HG03064 (cell line): ENCODE data around the gene RASGRP1.

Experiments used
- ATAC-seq: cut with Tn5 transposase; IDR thresholded peaks from one replicate; pipeline ENCODE4 v1.9.1; 2021; ENCODE audit warnings: low read depth; ENCODE audit not compliant: unreplicated experiment

The RASGRP1 gene

DNA sequence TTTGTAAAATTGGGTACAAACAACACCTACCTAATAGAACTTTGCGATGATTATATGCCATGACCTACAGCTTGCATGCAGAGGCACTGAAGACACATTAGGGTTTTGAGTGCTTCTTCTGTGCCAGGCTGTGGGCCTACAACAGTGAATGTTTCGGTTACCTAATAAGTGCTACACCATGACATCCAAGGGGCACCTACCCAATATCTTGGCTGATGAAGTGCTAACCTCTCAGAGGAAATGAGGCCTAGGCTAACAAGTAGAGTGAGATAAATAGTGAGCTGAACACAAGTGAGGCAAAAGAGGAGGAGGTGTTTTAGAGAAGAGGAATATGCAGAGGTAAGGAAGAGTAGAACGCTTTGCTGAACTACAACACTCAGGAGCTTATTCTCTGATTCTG, 12.2 kb upstream of the RASGRP1 start:
- no peak for ATAC-seq

DNA sequence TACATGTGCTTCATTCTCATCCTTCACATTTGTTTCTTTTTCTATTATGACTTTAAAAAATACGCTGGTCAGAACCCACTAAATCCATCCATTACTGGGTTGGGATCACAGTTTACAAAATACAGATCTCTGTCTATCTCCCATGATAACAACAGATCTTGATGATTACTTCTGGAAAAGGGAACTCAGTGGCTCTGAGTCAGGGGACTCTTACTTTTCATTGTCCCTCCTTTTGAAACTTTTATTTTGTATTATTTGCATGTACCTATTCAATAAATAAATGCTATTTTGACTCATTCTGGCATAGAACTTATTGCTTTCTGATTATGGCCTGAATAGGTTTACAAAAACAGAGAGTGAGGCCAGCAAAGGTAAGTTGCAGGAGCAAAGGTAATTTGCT, 11.6 kb upstream of the RASGRP1 start:
- ATAC-seq = no peak

DNA sequence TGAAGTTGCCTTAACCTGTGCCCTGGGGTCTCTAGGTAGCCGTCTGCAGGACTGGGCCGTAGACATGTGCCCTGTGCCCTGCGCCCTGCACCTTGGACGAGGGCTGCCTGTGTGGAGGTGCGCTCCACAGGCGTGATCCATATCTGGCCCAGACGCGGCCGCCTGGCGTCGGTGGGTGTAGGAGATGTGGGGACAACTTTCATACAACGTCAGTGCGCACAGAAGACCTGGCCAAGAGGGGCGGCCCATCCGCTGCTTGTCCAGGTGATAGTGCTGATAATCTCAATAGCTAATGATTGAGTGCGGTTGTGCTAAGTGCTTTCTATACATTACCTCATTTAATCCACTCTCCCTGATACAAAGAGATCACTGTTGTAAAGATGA, 665 bp upstream of the RASGRP1 start:
- no peak for ATAC-seq

DNA sequence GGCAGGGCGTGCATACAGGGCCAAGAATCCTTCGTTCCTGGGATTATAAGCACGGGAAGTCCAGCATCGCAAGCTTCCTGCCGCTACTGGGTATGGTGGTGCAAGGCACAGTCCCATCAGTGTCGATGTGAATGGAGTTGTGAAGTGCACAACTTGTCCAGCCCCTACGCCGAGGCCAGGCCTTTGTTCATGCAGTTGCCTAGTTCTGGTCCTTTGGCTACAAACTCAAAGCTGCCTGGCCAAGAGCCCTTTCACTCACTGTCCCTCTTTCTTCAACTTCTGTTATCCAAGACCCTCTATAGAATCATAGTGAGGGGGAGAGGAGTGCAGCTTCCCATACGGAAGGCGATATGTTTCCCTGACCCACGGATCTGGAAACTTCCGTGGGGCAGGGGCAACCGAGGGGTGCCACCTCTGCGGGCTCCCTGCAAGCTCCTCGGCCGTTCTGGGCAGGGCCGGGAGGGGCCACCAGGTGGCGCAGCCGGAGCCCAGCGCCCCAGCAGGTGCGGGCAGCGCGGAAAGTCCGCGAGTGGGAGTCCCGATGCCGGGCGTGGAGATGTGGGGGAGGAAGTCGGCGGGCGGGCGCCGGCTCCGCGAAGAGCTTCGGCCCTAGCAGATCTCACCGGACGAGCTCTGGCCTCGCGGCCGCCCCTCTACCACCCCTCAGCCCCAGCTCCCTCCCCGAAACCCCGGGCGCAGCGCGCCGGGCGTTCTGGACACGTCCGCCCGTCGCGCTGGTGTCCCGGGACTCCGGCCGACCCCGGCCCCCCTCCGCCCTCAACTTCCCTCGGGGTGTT, 693 bp downstream of the RASGRP1 start:
- peak; percentile 58 for ATAC-seq

DNA sequence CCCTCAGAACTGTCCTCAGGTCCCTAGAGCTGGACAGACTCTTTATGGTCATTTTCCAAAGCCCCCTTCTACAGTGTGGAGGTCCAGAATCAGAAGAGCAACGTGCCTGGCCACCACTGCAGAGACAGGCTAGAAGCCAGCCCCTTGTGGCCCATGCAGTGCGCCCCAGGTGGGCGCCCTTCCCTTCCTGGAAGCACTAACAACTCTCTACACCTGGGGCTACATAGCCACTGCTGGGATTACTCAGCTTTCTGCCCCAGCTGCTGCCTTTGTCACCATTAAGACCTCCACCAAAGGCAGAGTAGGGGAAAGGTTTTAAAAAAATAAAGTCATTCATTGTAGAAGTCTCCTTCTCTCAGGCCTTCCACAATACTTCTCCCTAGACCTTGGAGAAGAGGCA, 2.3 kb downstream of the RASGRP1 start:
- no peak for ATAC-seq

DNA sequence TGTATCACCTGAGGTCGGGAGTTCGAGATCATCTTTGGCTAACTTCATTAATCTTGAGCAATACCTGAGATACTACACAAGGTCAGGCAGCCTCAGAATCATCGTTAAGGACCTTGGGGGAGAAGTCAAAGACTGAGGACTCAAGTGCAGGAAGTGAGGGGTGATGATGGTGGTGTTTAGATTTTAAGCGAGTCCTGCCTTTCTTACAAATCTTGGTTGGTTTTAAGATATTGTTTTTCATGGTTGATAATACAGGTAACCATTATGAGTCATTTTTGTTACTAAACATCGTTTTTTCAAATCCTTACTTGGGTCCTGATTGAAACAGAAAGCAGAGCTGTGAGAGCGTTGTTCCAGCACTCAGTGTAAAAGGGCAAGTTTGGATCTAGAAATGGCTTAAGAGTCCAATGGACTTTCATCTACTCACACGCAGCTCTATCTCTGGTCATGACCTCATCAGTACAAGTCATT, 4.1 kb downstream of the RASGRP1 start:
- no peak for ATAC-seq

DNA sequence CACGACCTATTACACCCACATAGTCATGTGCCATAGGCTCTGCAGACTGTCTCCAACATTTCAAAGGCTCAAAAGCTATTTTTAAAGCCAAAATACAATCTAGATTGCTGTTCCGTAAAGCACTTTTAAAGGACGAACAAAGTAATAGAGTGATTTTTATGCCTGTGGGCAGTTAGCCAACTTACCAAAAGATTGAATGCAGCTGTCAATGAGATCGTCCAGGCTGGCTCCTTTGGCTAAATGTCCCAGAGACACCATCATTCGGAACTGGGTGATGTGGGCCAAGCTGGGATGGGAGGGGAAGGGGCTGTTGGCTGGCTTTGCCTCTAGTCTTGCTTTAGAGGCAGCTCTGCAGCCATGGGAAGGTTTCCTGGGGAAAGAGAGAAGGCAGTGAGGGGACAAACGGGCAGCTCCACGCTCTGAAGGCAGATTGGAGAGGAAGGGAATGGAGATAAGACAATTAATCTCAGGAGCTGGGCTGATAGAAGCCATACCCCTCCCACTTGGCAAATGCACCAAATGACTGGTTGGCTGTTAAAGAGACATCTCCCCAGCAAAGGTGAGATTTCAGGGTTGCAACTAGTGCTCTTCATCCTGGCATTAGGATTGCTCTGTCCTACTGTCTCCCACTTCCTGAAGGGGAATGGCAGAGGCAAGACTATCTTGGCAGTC, 4.8 kb downstream of the RASGRP1 start:
- no peak for ATAC-seq

DNA sequence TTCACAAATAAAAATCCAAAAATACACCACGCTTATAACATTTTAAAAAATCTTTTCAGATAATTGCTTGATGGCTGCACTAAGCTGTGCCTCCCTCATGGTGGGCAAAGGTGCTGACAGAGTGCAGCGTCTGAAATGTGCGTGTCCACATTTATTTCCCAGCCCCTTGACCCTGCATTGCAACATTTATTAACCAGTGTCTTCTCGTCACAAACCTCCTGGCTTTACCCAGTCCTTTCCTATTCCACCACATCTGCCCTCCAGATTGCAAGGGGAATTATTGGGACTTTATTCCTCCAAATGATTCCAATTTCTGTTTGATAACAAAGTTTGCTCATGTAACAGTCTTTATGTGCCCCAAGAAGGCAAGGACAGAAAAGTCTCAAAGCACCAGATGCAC, 5.5 kb downstream of the RASGRP1 start:
- ATAC-seq = no peak

DNA sequence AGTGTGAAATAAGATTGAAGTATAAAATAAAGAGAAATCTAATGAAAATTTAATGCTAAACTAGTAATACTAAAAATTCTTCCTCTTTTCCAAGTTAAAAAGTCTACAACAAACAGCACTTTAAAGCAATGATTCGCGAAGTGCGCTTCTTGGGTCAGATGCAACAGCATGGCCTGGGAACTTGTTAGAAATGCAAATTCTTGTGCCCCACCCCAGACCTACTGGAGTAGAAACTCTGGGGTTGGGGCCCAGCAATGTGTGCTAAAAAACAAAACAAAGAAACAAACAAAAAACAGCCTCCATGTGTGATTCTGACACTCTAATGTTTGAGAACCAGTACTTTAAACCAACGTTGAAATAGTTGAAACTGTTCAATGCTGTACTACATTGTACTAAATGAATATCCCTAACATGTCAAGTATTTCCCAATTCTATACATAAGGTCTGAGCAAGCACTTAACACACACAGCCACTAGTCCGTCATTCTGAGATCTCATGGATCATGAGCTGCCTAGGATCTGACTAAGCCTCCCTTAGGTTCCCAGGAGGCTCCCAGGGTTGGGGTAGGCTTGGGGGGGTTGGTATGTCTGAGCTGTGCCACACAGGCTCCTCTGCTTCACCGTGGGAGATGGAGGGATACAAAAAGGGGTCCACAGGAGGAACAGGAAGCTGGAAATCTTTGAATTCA, 6.1 kb downstream of the RASGRP1 start:
- ATAC-seq = no peak

DNA sequence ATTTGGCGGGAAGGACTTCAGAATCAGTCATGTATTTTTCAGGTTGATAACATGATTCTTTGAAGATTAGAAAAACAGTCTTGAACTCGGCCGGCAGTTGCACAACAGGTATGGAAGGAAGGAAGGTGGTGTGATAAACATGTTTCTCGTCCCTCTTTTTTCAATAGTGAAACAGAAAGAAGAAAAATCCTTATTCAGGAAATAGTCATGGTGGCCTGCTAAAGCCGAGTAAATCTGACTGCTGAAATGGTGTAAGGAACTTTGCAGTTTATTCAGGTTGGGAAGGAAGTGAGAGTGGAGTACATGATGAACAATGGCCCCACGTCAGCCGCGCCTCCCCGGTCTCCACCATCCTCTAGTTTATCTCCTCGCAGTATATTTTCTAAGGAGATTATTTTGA, 6.7 kb downstream of the RASGRP1 start:
- no peak for ATAC-seq

DNA sequence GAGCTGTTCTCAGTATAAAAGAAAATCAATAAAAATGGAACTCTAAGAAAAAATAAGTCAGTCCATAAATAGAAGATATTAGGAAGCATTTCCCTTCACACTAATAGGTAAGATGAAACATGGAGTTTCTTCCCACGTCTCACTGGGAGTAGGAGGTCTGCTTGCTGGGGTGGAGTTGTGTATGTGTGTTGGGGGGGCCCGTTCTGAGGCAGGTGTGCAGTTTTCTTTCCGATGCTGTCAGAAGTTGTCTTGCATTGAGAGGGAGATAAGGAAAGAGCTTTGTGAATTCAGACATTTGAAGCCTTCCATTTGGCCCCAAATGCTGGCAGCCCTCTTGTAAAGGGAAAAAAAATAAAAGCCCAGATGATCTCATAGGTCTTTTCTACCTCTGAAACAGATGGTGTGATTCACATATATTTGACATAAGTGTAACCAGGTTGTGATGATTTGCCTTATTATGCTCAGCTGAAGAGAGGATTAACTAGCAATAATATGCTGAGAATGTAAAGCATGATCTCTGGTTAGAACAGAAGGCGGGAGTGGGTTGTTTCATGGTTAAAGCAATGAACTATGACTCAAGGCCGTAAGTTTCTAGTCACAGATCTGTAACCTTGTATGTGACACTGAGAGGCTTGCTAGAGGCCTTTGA, 8.8 kb downstream of the RASGRP1 start:
- ATAC-seq = no peak

DNA sequence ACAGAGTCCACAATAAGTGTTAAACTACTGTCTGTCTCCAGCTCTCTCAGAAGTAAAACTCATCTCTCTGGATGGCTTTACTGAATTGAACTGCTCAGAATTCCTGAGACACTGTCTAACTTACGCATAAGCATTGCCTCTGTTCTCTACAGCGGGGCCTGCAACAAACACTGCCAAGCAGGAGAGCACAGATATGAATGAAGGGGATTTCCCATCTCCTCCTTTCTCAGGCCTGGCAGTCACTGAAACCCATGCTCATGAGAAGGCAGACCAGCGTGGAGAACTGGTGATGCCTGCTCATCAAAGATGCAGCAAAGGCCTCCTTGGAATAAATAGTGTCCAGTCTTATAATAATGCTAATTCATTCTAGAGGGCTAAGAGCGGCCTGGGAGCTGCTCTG, 10.3 kb downstream of the RASGRP1 start:
- peak; percentile 64 for ATAC-seq

DNA sequence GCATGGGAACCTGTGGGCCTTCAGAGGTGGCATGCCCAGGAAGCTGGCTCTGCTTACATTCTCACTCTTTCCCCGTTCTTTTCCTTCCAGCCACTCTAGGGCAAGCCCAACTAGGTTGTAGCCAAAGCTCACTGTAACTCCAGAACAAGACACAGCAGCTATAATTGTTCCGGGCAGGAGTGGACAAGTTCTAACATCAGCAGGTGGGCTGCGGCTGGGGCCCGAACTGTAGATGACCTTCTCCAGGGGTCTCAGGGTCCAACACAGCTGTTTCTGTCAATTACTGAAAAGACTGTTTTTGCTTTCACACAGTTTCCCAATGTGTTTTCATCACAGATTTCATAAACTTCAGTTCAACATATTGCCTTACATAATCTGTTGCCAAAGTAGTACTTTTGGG, 11.5 kb downstream of the RASGRP1 start:
- ATAC-seq = no peak

DNA sequence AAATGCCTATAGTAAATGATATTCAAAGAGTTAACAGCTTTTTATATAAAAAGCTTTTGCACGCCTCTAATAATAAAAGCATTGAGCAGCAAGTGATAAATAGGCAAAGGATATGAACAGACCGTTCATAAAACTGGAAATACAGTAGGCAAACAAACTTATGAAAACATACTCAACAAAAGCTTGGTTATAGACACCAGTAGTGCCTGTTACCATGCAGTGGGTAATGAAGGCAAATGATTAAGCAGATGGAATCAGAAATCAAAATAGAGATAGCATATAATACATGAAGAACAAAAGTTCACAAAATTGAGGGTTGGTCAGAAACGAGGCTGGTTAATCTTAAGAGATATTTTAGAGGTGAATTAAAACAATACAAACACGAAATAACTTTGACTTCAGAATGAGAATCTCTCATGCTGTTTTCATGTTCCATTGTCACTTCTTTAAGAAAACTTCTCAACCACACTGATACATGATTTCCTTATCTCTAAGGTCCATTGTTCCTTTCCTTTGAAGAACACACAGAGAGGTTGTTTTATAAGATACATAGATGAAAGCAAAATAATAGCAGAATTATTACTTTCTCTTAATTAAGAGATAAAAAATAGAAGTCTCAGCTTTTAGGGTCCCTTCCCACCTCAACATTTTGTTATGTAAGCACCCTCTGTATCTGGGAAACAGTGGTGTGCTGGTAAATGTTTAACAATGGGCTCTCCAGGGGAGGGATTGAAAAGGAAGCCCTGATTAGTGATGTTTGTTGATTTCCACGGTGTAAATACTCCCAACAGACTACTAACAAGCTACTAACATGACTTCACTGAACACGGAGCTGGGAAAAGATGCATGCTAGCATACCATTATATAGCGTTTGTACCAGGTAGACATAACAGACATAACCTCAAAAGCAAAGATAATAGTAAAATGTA, 12.6 kb downstream of the RASGRP1 start:
- no peak for ATAC-seq

DNA sequence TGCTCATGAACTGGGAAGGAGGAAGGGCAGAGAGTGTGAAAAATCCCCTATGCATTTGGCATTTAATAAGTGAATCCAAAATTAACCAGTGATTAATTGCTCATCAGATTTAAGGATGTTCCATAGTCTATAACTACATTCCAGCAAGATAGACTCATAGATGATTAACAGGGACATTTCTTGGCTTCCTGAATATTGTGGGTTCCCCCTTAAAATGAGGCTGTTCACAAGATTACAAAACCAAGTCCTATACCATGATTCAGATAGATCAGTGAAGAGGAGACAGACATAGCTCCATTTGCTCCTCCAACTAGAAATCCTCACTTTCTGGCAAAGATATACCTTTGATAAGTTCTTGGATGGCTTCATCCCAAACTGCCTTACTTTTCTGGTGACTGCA, 15.4 kb downstream of the RASGRP1 start:
- ATAC-seq = no peak

DNA sequence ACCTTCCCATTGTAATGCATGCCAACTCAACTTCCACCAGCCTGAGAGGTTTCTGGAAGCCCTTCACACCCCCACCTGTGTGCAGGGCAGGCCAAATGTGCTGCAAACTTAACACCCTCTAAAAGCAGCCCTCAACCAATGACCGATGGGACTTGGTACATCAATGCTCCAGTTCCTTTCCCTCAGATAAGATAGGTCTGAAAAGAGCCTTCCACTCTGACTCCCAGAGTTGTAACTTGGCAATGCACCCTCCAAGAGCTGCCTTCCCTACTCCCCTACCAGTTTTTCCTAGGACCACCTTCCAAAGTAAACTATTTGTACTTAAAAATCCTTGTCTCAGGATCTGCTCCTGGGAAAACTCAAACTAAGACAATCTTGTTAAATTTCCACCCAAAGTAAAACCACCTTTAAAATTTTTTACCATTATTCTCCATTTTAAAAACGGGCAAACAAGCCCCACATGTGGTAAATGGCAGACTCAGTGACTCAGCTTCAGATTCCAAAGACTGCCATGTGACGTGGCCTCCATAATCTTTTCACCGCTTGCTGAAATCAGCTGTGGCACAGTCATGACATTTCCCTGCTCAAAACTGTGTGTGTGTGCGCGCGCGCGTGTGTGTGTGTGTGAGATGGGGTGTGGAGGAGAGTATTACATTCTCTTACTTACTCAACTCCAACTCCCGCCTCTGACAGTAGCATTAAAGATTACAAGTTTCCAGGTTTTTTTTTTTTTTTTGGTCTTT, 17.2 kb downstream of the RASGRP1 start:
- ATAC-seq = no peak

DNA sequence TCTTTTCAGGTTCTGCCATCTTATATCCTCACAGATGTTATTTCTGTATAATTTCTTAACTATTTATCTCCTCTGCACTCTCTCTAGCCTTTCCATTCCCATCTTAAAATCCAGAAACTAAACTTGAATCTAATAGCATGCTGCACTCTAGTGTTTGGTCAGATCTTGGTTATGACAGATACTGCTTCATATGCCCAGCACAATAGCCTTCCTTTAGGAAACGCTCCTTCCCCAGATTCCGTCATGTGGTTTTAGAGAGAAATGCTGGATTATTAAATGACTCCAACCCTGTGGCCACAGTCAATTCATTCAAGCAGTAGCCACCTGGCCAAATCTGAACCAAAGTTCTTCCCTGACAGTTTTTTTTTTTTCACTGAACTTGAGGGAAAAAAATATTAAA, 19.4 kb downstream of the RASGRP1 start:
- ATAC-seq = no peak

DNA sequence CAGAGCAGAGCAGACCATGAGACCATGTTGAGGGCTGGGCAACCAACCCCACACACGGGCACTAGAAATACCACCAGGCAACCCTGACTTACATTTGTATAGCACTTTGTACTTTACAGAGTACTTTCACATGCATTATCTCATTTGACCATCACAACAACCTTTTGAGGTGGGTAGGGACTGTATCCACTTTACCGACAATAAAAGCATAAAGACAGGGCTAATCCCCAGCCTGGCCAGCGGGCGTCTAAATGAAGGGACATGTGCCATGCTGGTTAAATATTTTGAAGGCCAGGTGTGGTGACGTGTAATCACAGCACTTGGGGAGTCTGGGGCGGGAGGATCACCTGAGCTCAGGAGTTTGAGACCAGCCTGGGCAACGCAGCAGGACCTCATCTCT, 23.6 kb downstream of the RASGRP1 start:
- no peak for ATAC-seq

DNA sequence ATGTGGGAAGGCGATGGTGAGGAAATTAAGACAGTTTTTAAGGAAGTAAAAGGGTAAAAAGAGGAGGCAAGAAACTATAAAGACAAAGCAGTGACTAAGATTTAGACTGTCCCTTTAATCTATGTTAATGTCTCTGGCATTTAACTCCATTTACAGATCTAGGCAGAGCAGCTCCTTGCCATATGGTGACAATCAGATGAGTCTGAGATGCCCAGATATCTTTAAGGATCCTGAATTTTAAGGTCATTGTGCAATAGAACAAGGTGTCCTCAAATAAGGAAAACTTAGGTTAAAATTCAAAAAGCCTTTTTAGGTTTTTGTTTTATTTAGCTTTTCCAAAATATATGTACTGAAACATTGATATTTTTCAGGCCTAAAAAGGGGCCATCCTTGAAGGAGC, 24.1 kb downstream of the RASGRP1 start:
- ATAC-seq = no peak

DNA sequence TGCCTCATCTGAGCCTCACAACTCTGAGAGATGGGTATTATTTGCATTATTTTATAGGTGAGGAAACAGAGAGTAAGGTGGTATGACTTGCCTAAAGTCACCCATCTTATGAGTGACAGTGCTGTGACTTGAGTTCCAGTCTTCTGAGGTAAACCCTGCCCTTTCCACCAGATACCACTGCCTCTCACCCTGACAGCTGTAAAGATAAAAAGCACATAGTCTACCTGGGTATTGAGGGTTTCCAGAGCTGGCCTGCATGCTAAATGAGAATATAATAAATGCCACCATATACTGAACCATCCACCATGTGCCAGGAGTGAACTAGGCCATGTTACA, 25.6 kb downstream of the RASGRP1 start:
- no peak for ATAC-seq
